Peyer's patch (tissue), 4 donors: Measurements from ENCODE around the gene LZTFL1. TPM values are rescaled to one million over a fixed set of nuclear protein-coding genes. Genes with fewer than 3 reads are reported as not detected.

Experiments used
- DNase-seq, 3 donors: peaks; one replicate each; pipeline ENCODE4 v3.0.0-alpha.2; 2017 to 2019
- H3K27ac ChIP-seq, 4 donors: fragments of 200-600 bp; sonication (generic); one replicate each; pipeline ENCODE4 v1.5.1; 2016 to 2019
- H3K27me3 ChIP-seq, 2 donors: fragments of 200-600 bp; sonication (generic); one replicate each; pipeline ENCODE4 v1.5.1; 2019
- H3K36me3 ChIP-seq, 3 donors: fragments of 200-600 bp; sonication (generic); one replicate each; pipeline ENCODE4 v1.5.1; 2016 to 2019
- H3K4me1 ChIP-seq, 4 donors: fragments of 200-600 bp; sonication (generic); one replicate each; pipeline ENCODE4 v1.5.1; 2016 to 2019
- H3K4me3 ChIP-seq, 4 donors: fragments of 200-600 bp; sonication (generic); 1 replicate in 3 of 4; 2 replicates in 1 of 4; pipeline ENCODE4 v1.5.1; 2016 to 2019; ENCODE audit warnings: mild to moderate bottlenecking in 1 of 4
- H3K9me3 ChIP-seq, 4 donors: fragments of 200-600 bp; sonication (generic); one replicate each; pipeline ENCODE4 v1.5.1; 2016 to 2019; ENCODE audit warnings: mild to moderate bottlenecking in 1 of 4
- CTCF ChIP-seq, 6 experiments: fragments of 450-650 bp in 4 of 6; fragments of 200-600 bp in 2 of 6; sonication (generic) in 1 of 6; IDR thresholded peaks; one replicate each; pipeline ENCODE4 v1.5.1; 2017 to 2019; ENCODE audit warnings: antibody characterized with exemption in 6 of 6, mild to moderate bottlenecking in 3 of 6, moderate library complexity in 1 of 6
- POLR2A ChIP-seq, 2 donors: fragments of 450-650 bp; IDR thresholded peaks; one replicate each; pipeline ENCODE4 v1.5.1; 2017; ENCODE audit warnings: antibody characterized with exemption in 2 of 2, mild to moderate bottlenecking in 2 of 2, moderate library complexity in 2 of 2
- total RNA-seq, 4 donors: library from RNA; depleted of rRNA; stranded (reverse); fragments of >200 nt; gene quantifications; one replicate each; pipeline ENCODE4 v1.1.0, GENCODE V29; 2016

LZTFL1 gene
- total RNA-seq, 4 donors from 2014 or later, result 4.9 to 30.5 (median 9.9) TPM

GRCh38 chr3:45777746-45778386 lies 64.1 kb downstream of the LZTFL1 start:
- Histone ChIP-seq H3K9me3 (no peaks in the 10 kb centered on the region), H3K4me3 (no peak overlapping the region), H3K27me3 (no peaks in the 10 kb centered on the region), H3K36me3 (no peaks in the 10 kb centered on the region), H3K27ac (peak overlapping the region in 1 of 4 donors; percentile 81), H3K4me1 (peaks cover 0 to 47% (median 0%) of the 10 kb centered on the region in 4 donors)
- TF ChIP-seq POLR2A (IDR thresholded peaks at IDR 0.05) (no peak), CTCF (IDR thresholded peaks at IDR 0.05) (no peak)
- DNase-seq, result peak in 2 of 3 donors; percentile 37 to 41

- Histone ChIP-seq H3K27ac (peak overlapping the region in 2 of 4 donors; percentile 73 to 81), H3K36me3 (no peaks in the 10 kb centered on the region), H3K4me1 (peaks cover 0 to 53% (median 0%) of the 10 kb centered on the region in 4 donors), H3K9me3 (no peaks in the 10 kb centered on the region), H3K27me3 (no peaks in the 10 kb centered on the region), H3K4me3 (no peak overlapping the region)
- TF ChIP-seq CTCF (IDR thresholded peaks at IDR 0.05) (no peak), POLR2A (IDR thresholded peaks at IDR 0.05) (no peak)
- DNase-seq, result peak in 1 of 3 donors; percentile 31
Measured at GRCh38 chr3:45777111-45777745, 64.7 kb downstream of the LZTFL1 start.

- H3K4me1 ChIP-seq, result peaks cover 0 to 55% (median 0%) of the 10 kb centered on the region in 4 donors
Measured at GRCh38 chr3:45776611-45777010, 65.3 kb downstream of the LZTFL1 start.

GRCh38 chr3:45776301-45776595 lies 65.7 kb downstream of the LZTFL1 start:
- Histone ChIP-seq H3K4me3 (no peak overlapping the region), H3K4me1 (peaks cover 0 to 55% (median 0%) of the 10 kb centered on the region in 4 donors), H3K27me3 (no peaks in the 10 kb centered on the region), H3K27ac (peak overlapping the region in 3 of 4 donors; percentile 36 to 81 (median 73)), H3K36me3 (no peaks in the 10 kb centered on the region), H3K9me3 (no peaks in the 10 kb centered on the region)
- peak in 1 of 2 donors; percentile 31 for TF ChIP-seq POLR2A (IDR thresholded peaks at IDR 0.05)
- TF ChIP-seq CTCF (IDR thresholded peaks at IDR 0.05), result no peak
- DNase-seq, result peak in 2 of 3 donors; percentile 69 to 79

More at GRCh38 chr3:45776611-45777010, 65.3 kb downstream of the LZTFL1 start:
- Histone ChIP-seq H3K27me3 (no peaks in the 10 kb centered on the region), H3K4me3 (no peak overlapping the region), H3K27ac (peak overlapping the region in 3 of 4 donors; percentile 32 to 81 (median 73)), H3K36me3 (no peaks in the 10 kb centered on the region), H3K9me3 (no peaks in the 10 kb centered on the region)
- no peak for TF ChIP-seq CTCF (IDR thresholded peaks at IDR 0.05)
- no peak for TF ChIP-seq POLR2A (IDR thresholded peaks at IDR 0.05)
- DNase-seq, result peak in 2 of 3 donors; percentile 47 to 59

- Histone ChIP-seq H3K4me3 (no peak overlapping the region), H3K36me3 (no peaks in the 10 kb centered on the region), H3K27ac (peak overlapping the region in 3 of 4 donors; percentile 36 to 81 (median 73)), H3K4me1 (peaks cover 0 to 55% (median 0%) of the 10 kb centered on the region in 4 donors), H3K27me3 (no peaks in the 10 kb centered on the region), H3K9me3 (no peaks in the 10 kb centered on the region)
- TF ChIP-seq CTCF (IDR thresholded peaks at IDR 0.05), result no peak
- no peak for TF ChIP-seq POLR2A (IDR thresholded peaks at IDR 0.05)
- DNase-seq, result peak in 2 of 3 donors; percentile 44 to 48
Measured at GRCh38 chr3:45775571-45776300, 66.2 kb downstream of the LZTFL1 start.
